ENCODE data around the gene C1QTNF1.
A peak's percentile ranks its signal among the peaks of the same experiment; 100 is the strongest.

The C1QTNF1 gene

GRCh38 chr17:79082311-79083190 is 58.6 kb downstream of the C1QTNF1 start:
- TF ChIP-seq, protein P1, sequence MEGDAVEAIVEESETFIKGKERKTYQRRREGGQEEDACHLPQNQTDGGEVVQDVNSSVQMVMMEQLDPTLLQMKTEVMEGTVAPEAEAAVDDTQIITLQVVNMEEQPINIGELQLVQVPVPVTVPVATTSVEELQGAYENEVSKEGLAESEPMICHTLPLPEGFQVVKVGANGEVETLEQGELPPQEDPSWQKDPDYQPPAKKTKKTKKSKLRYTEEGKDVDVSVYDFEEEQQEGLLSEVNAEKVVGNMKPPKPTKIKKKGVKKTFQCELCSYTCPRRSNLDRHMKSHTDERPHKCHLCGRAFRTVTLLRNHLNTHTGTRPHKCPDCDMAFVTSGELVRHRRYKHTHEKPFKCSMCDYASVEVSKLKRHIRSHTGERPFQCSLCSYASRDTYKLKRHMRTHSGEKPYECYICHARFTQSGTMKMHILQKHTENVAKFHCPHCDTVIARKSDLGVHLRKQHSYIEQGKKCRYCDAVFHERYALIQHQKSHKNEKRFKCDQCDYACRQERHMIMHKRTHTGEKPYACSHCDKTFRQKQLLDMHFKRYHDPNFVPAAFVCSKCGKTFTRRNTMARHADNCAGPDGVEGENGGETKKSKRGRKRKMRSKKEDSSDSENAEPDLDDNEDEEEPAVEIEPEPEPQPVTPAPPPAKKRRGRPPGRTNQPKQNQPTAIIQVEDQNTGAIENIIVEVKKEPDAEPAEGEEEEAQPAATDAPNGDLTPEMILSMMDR (IDR thresholded peaks at IDR 0.05; ENCODE audit: low read depth, low read length), result peak; percentile 97
- H3K4me3 ChIP-seq (replicated peaks in 1 of 2; ENCODE audit: low read depth in 2 of 2, low read length in 2 of 2), result no peak overlapping the region
- DNase-seq (ENCODE audit: low read depth in 2 of 2), result peak; percentile 46 to 53

- TF ChIP-seq, protein P1 (IDR thresholded peaks at IDR 0.05; ENCODE audit: low read depth, low read length), result no peak
- no peak overlapping the region for H3K4me3 ChIP-seq (replicated peaks in 1 of 2; ENCODE audit: low read depth in 2 of 2, low read length in 2 of 2)
- DNase-seq (ENCODE audit: low read depth in 2 of 2), result no peak
Measured at GRCh38 chr17:79083191-79083971, 59.4 kb downstream of the C1QTNF1 start.

DNA sequence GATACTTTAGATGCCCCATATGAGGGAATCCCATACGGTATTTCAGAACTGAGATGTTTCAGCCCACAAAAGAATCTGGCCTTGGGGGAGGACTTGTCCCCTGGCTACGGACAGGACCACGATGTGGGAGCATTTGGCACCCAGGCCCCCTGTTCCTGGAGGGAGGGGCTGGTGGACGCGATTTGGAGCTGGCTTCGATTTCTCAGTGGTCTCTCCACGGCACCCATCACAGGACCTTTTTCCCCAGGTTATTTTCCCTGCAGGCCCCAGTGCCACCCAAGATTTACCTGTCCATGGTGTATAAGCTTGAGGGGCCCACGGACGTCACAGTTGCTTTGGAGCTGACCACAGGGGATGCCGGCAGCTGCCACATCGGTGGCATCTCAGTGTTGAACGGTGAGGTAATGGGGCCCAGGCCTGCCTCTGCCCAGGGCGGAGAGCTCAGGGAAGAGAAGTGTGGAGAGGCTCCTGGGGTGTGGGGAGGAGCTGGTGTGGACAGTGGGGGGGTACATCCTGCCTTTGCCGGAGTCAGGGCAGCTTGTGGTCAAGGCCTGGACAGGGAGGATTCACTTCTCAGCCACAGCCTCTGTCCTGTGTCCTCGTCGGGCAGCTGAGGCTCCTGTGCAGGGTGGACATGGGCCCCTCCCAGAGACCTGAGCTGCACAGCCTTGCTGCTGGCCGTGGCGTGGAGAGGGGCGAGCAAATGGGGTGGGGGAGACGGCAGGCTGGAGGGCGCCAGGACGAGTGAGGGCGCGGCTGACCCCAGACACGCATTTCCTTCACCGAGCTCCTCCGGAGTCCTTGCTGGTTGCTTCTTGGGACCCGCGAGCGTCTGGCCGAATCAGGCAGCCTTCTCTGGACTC is 60.6 kb downstream of the C1QTNF1 start:
- no peak overlapping the region for H3K4me3 ChIP-seq (replicated peaks in 1 of 2; ENCODE audit: low read depth in 2 of 2, low read length in 2 of 2)
- TF ChIP-seq, protein P1 (IDR thresholded peaks at IDR 0.05; ENCODE audit: low read depth, low read length), result no peak
- no peak for DNase-seq (ENCODE audit: low read depth in 2 of 2)

- no peak overlapping the region for H3K4me3 ChIP-seq (replicated peaks in 1 of 2; ENCODE audit: low read depth in 2 of 2, low read length in 2 of 2)
- TF ChIP-seq, protein P1 (IDR thresholded peaks at IDR 0.05; ENCODE audit: low read depth, low read length), result no peak
- DNase-seq (ENCODE audit: low read depth in 2 of 2), result no peak
Measured at GRCh38 chr17:79085154-79085920, 61.4 kb downstream of the C1QTNF1 start.

GRCh38 chr17:79085921-79086551 is 62.1 kb downstream of the C1QTNF1 start:
- DNase-seq (ENCODE audit: low read depth in 2 of 2), result no peak
- TF ChIP-seq, protein P1 (IDR thresholded peaks at IDR 0.05; ENCODE audit: low read depth, low read length), result no peak

More at GRCh38 chr17:79085921-79086551, 62.1 kb downstream of the C1QTNF1 start:
- no peak overlapping the region for H3K4me3 ChIP-seq (replicated peaks in 1 of 2; ENCODE audit: low read depth in 2 of 2, low read length in 2 of 2)

Data from cardiac fibroblast (primary cell).